Measurements from ENCODE around the gene SEPTIN3. TPM values are rescaled to one million over a fixed set of nuclear protein-coding genes. Genes with fewer than 3 reads are reported as not detected.

SEPTIN3 gene
- total and polyA plus RNA-seq, 2 donors from 2014 or later = 0.22 to 0.49 TPM

GRCh38 chr22:41995211-41995610 is 26.0 kb downstream of the SEPTIN3 start:
- intact Hi-C loops (cut with DNase I) = no loop called here
- no peaks in the 10 kb centered on the region for H3K27me3 ChIP-seq (ENCODE audit: control insufficient read depth, insufficient read depth, low read length)
- H3K27ac ChIP-seq (ENCODE audit: low read depth in 2 of 2, low read length in 2 of 2) = no peak overlapping the region
- H3K4me1 ChIP-seq (ENCODE audit: control insufficient read depth in 2 of 3, insufficient read depth in 2 of 3, low read depth in 1 of 3, low read length in 3 of 3) = no peaks in the 10 kb centered on the region
- no peak for DNase-seq
- no peak overlapping the region for H3K9ac ChIP-seq (ENCODE audit: low read length in 3 of 3)
- no peak for TF ChIP-seq CTCF (IDR thresholded peaks at IDR 0.05; ENCODE audit: borderline replicate concordance, extremely low read depth, insufficient read depth)
- no peaks in the 10 kb centered on the region for H3K9me3 ChIP-seq (ENCODE audit: control insufficient read depth in 2 of 3, insufficient read depth in 1 of 3, low read length in 3 of 3)
- no peaks in the 10 kb centered on the region for H3K36me3 ChIP-seq (ENCODE audit: control insufficient read depth in 2 of 3, insufficient read depth in 3 of 3, low read length in 3 of 3)
- H3K4me3 ChIP-seq (ENCODE audit: low read length in 3 of 3) = no peak overlapping the region
- no peak for FAIRE-seq

- no peak for FAIRE-seq
- no peak for TF ChIP-seq CTCF (IDR thresholded peaks at IDR 0.05; ENCODE audit: borderline replicate concordance, extremely low read depth, insufficient read depth)
- Histone ChIP-seq H3K27ac (ENCODE audit: low read depth in 2 of 2, low read length in 2 of 2) (no peak overlapping the region), H3K9me3 (ENCODE audit: control insufficient read depth in 2 of 3, insufficient read depth in 1 of 3, low read length in 3 of 3) (no peaks in the 10 kb centered on the region), H3K27me3 (ENCODE audit: control insufficient read depth, insufficient read depth, low read length) (no peaks in the 10 kb centered on the region), H3K9ac (ENCODE audit: low read length in 3 of 3) (no peak overlapping the region), H3K4me3 (ENCODE audit: low read length in 3 of 3) (no peak overlapping the region), H3K4me1 (ENCODE audit: control insufficient read depth in 2 of 3, insufficient read depth in 2 of 3, low read depth in 1 of 3, low read length in 3 of 3) (no peaks in the 10 kb centered on the region), H3K36me3 (ENCODE audit: control insufficient read depth in 2 of 3, insufficient read depth in 3 of 3, low read length in 3 of 3) (no peaks in the 10 kb centered on the region)
- intact Hi-C loops (cut with DNase I) = no loop called here
- DNase-seq = no peak
Observed at GRCh38 chr22:41996826-41997225, 27.6 kb downstream of the SEPTIN3 start.

- Histone ChIP-seq H3K27ac (ENCODE audit: low read depth in 2 of 2, low read length in 2 of 2) (no peak within 1 kb of the TSS), H3K27me3 (ENCODE audit: control insufficient read depth, insufficient read depth, low read length) (no peaks in the 10 kb centered on the region), H3K9me3 (ENCODE audit: control insufficient read depth in 2 of 3, insufficient read depth in 1 of 3, low read length in 3 of 3) (no peaks in the 10 kb centered on the region), H3K4me1 (ENCODE audit: control insufficient read depth in 2 of 3, insufficient read depth in 2 of 3, low read depth in 1 of 3, low read length in 3 of 3) (no peaks in the 10 kb centered on the region), H3K36me3 (ENCODE audit: control insufficient read depth in 2 of 3, insufficient read depth in 3 of 3, low read length in 3 of 3) (no peaks in the 10 kb centered on the region), H3K9ac (ENCODE audit: low read length in 3 of 3) (peak within 1 kb of the TSS in 1 of 3 donors; percentile 39), H3K4me3 (ENCODE audit: low read length in 3 of 3) (peak within 1 kb of the TSS; percentile 70 to 77 (median 74))
- no peak for FAIRE-seq
- TF ChIP-seq CTCF (IDR thresholded peaks at IDR 0.05; ENCODE audit: borderline replicate concordance, extremely low read depth, insufficient read depth) = no peak
- DNase-seq = peak; percentile 89 to 95 (median 90)
- intact Hi-C loops (cut with DNase I) = no loop called here
Observed at GRCh38 chr22:41998361-41999261, 29.4 kb downstream of the SEPTIN3 start, which contains the start of gene WBP2NL. TSS of gene WBP2NL (plus strand) at chr22:41998788. CDS start at chr22:41998819, 31 bp downstream.
